NCI-H82 treated with DMSO at 0.1 percent for 48 hours (cell line): ENCODE results near the gene AXIN1.
"Not testable (repeated sequence)": the region's sequence is repeated elsewhere in the genome, so short reads cannot be mapped to it uniquely, and the experiment has no call there.

Source experiments
- DNase-seq: peaks from one replicate; lab custom pipeline; 2025; ENCODE audit not compliant: unreplicated experiment; lab: John Stamatoyannopoulos, UW

The AXIN1 gene, protein sequence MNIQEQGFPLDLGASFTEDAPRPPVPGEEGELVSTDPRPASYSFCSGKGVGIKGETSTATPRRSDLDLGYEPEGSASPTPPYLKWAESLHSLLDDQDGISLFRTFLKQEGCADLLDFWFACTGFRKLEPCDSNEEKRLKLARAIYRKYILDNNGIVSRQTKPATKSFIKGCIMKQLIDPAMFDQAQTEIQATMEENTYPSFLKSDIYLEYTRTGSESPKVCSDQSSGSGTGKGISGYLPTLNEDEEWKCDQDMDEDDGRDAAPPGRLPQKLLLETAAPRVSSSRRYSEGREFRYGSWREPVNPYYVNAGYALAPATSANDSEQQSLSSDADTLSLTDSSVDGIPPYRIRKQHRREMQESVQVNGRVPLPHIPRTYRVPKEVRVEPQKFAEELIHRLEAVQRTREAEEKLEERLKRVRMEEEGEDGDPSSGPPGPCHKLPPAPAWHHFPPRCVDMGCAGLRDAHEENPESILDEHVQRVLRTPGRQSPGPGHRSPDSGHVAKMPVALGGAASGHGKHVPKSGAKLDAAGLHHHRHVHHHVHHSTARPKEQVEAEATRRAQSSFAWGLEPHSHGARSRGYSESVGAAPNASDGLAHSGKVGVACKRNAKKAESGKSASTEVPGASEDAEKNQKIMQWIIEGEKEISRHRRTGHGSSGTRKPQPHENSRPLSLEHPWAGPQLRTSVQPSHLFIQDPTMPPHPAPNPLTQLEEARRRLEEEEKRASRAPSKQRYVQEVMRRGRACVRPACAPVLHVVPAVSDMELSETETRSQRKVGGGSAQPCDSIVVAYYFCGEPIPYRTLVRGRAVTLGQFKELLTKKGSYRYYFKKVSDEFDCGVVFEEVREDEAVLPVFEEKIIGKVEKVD

DNA sequence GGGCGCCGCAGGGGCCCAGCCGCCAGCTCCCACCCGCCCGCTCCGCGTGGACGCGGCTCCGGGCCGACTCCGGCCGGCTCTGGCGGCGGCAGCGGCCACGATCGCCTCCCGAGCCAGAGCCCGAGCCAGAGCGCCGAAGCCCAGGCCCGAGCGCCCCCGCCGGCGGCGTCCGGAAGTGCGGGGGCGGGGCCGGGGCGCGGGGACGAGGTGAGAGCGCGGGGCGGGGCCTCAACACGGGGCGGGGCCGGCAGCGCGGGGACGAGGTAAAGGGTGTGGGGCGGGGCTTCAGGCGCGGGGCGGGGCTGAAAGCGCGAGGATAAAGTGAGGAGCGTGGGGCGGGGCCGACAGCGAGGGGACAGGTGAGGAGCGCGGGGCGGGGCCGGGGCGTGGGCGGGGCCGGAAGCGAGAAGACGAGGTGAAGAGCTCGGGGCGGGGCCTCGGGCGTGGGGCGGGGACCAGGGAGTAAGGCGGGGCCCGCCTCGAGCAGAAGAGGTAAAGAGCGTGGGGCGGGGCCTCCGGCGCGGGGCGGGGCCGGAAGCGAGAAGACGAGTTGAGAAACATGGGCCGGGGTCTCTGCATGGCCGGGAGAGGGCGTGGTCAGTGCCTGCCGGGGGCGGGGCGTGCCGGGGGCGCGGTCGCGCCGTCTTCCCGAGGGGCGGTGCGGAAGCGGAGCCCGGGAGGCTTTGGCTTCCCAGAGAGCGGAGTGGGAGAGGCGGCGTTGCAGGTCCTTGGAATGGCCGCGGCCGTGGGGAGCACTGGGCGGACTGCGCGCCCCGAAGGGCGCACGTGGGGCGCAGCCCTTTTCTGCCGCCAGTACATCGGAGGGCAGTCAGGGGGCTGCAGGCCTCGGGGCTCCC is at the start of gene AXIN1:
TSS of gene AXIN1 (minus strand) at position 177 of the 857 bp plus-strand sequence. CDS start 5,698 bp downstream, outside the sequence.
- peak; percentile 96 for DNase-seq

DNA sequence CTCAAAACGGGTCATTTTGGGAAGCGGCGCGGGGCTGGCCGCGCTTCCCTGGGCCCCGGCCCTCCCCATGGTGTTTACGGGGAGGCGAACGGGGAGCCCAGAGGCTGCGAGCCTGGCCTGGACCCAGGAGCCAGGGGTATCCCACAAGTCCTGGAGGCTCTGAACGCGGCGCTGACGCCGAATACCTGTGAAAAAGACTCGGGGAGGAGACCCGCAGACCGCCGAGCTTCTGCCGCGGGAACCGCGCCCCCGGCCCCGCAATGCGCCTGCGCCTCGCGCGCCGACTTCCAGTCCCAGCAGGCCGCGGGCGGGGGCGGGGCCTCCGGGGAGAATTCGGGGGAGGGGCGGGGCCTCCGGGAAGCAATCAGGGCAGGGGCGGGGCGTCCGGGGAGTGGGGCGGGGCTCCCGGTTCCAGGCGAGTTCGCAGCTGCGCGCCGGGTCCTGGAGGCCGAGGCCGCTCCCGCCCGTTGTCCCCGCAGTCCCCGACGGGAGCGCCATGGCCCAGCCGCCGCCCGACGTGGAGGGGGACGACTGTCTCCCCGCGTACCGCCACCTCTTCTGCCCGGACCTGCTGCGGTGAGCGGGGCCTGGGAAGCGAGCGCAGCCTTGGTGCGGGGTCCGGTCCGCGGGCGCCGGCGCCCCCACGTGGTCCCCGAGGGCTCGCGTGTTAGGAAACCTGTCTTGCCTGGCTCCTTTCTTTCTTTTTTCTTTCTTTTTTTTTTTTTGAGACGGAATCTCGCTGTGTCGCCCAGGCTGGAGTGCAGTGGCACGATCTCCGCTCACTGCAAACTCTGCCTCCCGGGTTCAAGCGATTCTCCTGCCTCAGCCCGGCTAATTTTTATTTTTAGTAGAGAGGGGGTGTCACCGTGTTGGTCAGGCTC is 49.2 kb upstream of the AXIN1 start, which contains the start of gene DECR2:
TSS of gene DECR2 (plus strand) at position 418 of the 881 bp plus-strand sequence. CDS start at position 497, 79 bp downstream.
- peak; percentile 63 for DNase-seq

DNA sequence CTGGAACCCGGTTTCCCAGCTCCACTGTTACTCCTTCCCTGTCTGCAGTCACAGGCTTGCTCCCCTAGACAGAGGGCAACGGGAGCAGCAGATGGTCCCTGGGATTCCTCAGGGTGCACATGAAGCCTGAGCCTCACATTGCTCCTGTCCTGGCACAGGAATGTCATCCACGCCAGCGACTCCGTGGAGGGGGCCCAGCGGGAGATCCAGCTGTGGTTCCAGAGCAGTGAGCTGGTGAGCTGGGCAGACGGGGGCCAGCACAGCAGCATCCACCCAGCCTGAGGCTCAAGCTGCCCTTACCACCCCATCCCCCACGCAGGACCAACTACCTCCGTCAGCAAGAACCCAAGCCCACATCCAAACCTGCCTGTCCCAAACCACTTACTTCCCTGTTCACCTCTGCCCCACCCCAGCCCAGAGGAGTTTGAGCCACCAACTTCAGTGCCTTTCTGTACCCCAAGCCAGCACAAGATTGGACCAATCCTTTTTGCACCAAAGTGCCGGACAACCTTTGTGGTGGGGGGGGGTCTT is 47.6 kb upstream of the AXIN1 start:
- DNase-seq: no peak

DNA sequence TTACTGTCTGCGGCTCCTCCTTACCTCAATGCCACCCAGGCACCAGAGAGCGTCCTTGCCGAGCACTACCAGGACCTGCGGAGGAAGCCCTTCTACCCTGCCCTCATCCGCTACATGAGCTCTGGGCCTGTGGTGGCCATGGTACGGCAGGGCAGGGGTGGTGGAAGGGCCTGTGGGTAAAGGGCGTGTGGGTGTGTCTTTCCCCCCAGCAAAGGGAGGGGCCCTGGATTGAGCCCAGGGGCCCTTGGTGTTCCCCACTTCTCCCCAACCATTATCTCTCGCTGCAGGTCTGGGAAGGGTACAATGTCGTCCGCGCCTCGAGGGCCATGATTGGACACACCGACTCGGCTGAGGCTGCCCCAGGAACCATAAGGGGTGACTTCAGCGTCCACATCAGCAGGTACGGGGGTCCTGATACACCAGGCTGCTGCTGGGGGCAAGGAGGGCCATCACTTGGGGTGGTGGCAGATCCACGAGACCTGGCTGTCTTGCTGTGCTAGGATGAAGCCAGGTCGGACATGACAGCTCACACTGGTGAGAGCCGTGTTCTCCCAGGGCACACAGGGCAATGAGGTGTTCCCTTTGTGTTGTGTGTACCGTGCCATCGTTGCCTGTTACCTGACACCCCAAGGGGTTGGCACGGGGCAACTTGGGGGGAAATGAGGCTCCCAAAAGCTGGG is 47.0 kb upstream of the AXIN1 start:
- no peak for DNase-seq

DNA sequence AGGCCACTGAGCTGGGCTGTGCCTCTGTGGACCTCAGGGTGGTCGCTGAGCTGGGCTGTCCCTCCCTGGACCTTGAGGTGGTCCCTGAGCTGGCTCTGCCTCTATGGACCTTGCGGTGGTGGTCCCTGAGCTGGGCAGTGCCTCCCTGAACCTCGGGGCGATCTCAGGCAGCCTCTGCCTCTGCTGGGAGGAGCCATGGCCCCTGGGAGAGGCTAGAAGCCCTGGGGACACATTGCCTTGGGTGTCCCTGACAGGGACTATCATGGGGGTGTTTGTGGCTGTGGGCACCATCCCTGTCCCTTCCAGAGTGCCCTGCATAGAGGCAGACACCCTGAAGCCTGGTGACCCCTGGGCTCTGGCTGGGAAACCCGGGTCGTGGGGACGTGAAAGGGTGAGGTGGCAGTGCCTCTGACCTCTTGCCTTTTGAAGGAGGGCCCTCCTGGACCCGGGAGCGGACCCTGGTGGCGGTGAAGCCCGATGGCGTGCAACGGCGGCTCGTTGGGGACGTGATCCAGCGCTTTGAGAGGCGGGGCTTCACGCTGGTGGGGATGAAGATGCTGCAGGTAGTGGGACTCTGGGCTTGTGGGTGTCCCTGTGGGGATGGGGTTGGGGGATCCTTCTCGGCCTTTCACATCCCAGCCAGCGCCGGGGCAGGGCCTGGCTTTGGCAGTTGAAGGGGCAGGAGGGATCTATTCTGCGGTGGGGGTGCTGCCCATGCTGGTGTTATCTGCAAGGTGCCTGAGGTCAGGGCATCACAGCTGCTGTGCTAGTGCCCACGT is 46.2 kb upstream of the AXIN1 start:
- DNase-seq: no peak

DNA sequence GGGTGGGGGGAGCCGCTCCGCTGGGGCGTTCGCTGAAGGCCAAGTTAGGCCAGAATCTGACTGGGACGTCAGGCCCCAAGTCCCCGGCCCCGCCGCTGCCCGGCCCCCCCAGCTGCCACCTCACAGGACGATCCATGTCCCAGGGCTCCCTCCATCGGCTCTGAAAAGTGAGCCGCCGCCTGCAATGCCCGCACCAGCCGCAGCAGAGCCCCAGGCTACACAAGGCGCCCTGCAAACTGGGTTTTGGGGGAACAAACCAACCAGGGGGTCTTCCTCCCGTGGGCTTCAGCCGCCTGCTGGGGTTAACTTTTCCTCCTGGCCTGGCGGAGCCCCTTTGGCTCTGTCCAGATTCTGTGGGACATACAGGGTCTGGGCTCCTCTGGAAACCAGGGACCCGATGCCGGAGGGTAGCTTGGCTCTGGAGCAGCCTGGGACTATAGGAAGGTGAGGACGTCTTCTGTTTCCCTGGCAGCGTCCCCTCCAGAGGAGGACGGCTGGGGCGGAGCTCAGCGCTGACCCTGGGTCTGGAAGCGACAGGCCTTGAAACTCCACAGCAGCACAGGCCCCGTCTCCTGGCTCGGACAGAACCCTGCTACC is 45.3 kb upstream of the AXIN1 start:
- no peak for DNase-seq

DNA sequence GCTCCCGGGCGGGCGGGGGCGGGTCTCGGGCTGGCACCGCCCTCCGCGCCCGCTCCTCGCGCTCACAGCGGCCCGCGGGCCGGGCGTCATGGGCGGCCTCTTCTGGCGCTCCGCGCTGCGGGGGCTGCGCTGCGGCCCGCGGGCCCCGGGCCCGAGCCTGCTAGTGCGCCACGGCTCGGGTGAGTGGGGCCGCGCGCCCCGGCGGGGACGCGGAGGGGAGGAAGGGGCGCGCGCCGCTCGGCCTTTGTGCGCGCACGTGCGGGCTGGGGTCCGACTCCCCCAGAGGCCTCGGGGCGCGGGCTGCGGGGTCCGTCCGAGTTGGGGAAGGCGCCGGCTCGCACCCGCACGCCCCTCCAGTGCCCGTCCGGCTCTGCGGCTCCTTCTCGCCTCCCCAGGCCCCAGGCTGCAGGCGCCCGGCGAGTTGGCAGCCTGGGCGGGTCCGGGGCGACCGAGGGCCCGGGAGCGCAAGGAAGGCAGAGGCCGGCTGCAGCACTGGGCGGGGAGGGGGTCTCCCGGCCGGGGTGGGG is 44.7 kb upstream of the AXIN1 start, which contains the start of gene NME4:
TSS of gene NME4 (plus strand) at position 65 of the 527 bp plus-strand sequence. CDS start at position 89, 24 bp downstream.
- no peak for DNase-seq

DNA sequence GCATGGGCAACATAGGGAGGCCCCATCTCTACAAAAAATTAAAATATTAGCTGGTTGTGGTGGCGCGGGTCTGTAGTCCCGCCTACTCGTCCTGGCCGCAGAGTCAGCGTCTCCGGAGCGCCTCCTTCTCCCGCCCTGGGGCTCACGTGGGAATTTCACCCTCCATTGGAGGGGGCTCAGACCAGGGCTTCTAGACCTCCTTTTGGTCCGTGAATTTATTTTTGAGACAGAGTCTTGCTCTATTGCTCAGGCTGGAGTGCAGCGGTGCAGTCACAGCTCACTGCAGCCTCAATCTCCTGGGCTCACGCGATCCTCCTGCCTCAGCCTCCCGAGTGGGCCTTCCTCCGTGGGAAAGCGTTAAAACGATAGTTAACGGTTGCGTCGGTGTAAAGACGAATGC is 44.1 kb upstream of the AXIN1 start:
- DNase-seq: peak; percentile 37

DNA sequence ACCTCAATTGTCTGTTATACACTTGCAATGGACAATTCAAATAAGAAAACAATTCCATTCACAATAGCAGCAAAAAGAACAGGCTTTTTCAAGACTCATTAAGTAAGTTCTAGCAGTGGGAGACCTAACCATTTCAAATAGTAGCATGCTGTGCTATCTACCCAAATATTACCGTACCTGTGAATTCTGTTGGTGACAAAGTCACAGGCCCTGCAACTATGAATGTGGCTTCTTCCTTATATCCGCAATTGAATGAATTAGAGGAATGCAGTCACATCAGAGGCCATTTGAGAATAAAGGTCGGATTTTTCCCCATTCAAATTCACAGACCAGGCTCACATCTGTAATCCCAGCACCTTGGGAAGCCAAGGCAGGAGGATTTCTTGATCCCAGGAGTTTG is 43.7 kb upstream of the AXIN1 start:
- DNase-seq: no peak

DNA sequence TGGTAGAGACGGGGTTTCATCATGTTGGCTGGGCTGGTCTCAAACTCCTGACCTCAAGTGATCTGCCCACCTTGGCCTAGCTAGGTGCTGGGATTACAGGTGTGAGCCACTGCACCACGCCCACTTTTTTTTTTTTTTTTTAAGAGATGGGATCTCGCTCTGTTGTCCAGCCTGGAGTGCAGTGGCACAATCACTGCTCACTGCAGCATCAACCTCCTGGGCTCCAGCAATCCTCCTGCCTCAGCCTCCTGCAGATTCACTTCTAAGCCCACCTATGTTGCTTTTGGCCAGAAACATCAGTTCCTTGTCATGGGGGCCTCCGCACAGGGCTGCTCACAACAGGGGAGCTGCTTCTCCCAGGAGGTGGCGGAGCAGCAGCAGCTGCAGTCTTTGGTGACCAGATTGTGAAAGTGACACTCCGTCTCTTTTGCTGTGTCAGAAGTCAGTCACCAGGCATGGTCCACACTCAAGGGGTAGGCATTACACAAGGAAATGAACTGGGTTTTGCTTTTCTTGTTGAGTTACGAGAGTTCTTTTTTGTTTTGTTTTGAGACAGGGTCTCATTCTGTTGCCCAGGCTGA is 40.0 kb upstream of the AXIN1 start:
- DNase-seq: no peak

DNA sequence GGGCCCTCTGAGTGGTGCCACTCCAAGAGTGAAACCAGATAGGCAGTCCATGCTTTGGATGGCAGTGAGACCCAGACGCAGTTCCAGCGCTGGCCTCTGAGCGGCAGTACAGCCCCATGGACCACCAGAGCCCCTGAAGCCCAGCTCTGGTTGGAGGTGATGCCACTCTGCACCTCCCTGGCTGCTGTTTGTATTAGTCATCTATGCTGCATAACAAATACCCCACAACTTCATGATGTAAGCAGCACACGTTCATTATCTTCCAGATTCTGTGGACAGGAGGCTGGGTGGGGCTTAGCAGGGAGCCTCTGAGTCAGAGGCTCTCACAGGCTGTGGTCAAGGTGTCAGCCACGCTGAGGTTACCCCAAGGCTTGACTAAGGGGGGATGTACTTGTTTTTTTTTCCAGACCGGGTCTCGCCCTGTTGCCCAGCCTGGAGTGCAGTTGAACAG is 39.4 kb upstream of the AXIN1 start:
- no peak for DNase-seq

DNA sequence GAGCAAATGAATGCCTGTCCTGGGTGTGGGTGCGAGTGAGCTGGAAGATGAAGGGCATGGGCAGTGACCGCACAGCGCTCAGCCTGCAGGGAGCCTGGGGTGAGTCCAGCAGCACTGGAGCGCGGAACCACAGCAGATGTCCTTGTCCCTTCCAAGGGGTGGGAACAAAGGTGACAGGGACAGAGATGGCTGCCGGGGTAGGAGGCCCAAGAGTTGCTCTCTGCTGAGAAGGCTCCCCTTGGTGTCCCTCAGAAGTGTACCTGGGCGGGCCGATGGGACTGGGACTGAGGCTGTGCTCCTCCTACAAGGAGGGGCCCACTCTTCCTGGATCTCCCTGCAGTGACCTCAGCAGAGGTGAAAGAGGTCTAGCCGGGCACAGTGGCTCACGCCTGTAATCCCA is 36.8 kb upstream of the AXIN1 start:
- DNase-seq: no peak

DNA sequence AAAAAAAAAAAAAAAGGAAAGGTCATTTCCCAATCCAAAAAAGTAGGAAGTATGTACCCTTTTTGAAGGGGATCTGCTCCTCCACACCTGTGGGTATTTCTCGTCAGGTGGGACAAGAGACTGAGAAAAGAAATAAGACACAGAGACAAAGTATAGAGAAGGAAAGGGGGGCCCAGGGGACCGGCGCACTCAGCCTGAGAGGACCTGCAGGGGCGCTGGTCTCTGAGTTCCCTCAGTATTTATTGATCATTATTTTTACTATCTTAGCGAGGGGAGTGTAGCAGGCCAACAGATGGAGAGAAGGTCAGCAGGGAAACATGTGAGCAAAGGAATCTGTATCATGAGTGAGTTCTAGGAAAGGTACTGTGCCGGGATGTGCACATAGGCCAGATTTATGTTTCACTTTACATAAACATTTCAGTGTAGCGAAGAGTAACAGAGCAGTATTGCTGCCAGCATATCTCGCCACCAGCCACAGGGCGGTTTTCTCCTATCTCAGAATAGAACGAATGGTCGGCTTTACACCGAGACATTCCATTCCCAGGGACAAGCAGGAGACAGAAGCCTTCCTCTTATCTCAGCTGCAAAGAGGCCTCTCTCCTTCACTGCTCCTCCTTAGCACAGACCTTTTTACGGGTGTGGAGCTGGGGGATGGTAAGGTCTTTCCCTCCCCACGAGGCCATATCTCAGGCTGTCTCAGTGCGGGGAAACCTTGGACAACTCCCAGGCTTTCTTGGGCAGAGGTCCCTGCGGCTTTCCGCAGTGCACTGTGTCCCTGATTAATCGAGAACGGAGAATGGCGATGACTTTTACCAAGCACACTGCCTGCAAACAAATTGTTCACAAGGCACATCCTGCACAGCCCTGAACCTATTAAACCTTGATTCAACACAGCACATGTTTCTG is 35.5 kb upstream of the AXIN1 start:
- DNase-seq: not testable (repeated sequence)

DNA sequence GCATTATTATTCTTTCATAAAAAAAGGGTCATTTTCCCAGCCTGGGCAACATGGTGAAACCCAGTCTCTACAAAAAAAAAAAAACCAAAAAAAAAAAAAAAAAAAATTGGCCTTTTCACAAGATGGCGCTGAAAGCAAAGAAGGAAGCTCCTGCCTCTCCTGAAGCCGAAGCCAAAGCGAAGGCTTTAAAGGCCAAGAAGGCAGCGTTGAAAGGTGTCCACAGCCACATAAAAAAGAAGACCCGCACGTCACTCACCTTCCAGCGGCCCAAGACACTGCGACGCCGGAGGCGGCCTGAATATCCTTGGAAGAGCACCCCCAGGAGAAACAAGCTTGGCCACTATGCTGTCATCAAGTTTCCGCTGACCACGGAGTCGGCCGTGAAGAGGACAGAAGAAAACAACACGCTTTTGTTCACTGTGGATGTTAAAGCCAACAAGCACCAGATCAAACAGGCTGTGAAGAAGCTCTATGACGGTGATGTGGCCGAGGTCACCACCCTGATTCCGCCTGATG is 34.2 kb upstream of the AXIN1 start:
- DNase-seq: no peak

DNA sequence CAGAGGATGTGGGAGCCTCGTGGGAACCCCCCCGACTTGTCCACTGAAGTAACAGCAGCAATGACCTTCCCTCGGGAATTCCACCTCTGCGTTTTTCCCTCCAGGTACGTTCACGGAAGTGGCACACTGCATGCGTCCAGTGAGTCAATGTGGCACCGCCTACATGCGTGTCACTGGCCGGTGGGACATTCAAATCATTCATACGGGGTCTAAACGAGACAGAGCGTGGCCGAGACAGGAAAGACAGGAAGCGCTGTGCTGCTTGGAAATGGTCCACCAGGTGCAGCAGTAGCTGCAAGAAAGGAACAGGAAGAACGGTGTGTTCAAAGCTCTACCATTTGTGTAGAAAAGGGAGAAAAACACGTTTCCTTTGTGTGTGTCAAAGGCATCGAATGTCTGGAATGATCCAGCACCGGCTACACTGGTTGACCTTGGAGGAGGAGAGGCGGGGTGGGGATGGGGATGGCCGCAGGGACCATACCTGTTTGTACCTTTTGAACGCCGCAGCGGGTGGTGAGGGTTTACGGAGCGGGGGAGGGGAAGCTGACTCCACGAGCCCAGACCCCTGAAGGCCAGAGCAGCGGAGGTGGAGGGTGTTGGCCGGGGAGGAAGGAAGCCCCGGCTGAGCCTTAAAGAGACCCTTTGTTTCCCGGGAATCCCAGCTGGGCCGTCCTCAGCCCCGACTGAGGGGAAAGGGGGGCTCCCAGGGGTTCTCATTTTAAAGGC is 31.0 kb upstream of the AXIN1 start:
- no peak for DNase-seq
